Breast epithelium (tissue), 3 donors: ENCODE data around the gene TPRG1L.
A peak's percentile ranks its signal among the peaks of the same experiment; 100 is the strongest.

Source experiments
- CTCF ChIP-seq, 3 donors: fragments of 450-650 bp; IDR thresholded peaks; one replicate each; pipeline ENCODE4 v1.5.1; 2016 to 2017; ENCODE audit warnings: antibody characterized with exemption in 3 of 3, mild to moderate bottlenecking in 3 of 3, moderate library complexity in 3 of 3
- POLR2A ChIP-seq: fragments of 450-650 bp; IDR thresholded peaks from one replicate; pipeline ENCODE4 v1.6.1; 2016; ENCODE audit warnings: antibody characterized with exemption, mild to moderate bottlenecking, moderate library complexity
- POLR2AphosphoS5 ChIP-seq, 3 donors: sonication (generic); formaldehyde crosslinking; IDR thresholded peaks; one replicate each; pipeline ENCODE4 v1.6.1; 2017; ENCODE audit warnings: antibody characterized with exemption in 3 of 3

- TF ChIP-seq CTCF (IDR thresholded peaks at IDR 0.05) (peak in 2 of 3 donors; percentile 37 to 38), POLR2AphosphoS5 (IDR thresholded peaks at IDR 0.05) (no peak), POLR2A (no peak)
Observed at GRCh38 chr1:3614755-3615742, 9.8 kb upstream of the TPRG1L start.
